VCaP (cell line): ENCODE measurements around the gene MAPKAPK3.
A peak's percentile ranks its signal among the peaks of the same experiment; 100 is the strongest.

Experiments
- H3K27ac ChIP-seq: fragments of 450-650 bp; 2 replicates; pipeline ENCODE4 v1.5.1; 2017
- TF ChIP-seq, protein P1 (sequence below): fragments of 450-650 bp; conservative IDR thresholded peaks from 2 replicates; pipeline ENCODE4 v1.5.1; 2017; ENCODE audit warnings: mild to moderate bottlenecking, moderate library complexity

MAPKAPK3 gene

DNA sequence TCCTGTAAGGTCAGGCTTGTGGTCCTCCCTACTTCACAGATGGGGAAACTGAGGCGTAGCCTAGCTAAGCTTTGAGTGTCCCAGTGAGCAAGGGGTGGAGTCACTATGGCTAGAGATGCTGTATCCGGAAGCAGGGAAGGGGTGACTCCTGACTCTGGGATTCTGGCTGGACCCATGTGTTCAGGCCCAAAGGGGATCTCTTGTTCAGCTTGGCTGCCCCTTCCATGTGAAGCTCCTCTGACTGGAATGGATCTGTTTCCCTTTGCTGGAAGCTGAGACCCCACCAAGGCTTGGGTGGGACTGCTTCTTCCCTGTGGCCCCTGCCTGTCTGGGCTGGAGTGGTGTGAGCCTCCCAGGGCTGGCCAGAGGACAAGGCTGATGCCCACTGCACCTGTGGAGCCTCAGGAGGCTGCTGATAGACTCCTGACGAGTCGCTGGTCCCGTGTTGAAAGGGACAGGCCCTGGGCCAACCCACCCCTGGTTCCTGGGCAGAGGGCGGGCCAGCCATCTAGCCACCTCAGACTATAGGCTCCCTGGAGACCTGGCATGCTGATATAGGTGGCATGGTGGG, 1.0 kb downstream of the MAPKAPK3 start:
- peak overlapping the region; percentile 96 for H3K27ac ChIP-seq
- TF ChIP-seq, protein P1, sequence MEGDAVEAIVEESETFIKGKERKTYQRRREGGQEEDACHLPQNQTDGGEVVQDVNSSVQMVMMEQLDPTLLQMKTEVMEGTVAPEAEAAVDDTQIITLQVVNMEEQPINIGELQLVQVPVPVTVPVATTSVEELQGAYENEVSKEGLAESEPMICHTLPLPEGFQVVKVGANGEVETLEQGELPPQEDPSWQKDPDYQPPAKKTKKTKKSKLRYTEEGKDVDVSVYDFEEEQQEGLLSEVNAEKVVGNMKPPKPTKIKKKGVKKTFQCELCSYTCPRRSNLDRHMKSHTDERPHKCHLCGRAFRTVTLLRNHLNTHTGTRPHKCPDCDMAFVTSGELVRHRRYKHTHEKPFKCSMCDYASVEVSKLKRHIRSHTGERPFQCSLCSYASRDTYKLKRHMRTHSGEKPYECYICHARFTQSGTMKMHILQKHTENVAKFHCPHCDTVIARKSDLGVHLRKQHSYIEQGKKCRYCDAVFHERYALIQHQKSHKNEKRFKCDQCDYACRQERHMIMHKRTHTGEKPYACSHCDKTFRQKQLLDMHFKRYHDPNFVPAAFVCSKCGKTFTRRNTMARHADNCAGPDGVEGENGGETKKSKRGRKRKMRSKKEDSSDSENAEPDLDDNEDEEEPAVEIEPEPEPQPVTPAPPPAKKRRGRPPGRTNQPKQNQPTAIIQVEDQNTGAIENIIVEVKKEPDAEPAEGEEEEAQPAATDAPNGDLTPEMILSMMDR, result no peak

DNA sequence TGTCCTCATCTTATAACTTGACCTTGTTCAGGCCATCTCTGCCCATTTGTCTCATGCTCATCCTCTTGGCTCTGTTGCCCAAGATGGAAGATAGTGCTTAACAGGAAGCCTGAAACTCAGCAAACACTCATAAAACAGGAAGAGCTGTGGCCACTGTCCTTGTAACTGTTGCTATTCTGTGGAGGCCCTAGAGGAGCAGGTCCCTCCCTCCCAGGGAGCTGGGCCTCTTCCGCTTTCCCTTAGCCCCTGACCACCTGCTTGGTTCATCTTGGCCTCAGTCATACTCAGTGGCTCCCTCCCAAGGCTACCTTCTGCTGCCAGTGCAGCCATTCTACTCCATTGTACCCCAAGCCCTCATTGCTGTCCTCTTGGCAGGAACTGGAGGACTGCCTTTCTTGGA, 3.5 kb downstream of the MAPKAPK3 start:
- H3K27ac ChIP-seq, result peak overlapping the region; percentile 96
- TF ChIP-seq, protein P1, result no peak

DNA sequence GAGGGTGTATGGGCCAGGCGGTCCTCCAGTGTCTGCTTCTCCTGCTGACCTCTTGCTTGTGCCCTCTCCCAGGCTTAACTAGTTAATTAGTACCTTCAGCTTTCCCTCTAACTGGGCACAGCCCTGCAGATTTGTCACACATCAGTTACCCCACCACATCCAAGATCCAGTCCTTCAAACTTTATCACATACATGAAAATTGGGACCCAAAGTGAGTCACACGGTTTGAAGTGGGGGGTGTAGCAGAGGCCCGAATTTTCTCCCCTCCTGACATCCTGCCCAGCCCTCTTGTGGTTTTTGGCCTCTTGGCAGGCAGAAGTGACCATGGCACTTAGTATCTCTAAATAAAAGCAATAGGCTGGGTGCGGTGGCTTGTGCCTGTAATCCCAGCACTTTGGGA, 3.9 kb downstream of the MAPKAPK3 start:
- H3K27ac ChIP-seq, result peak overlapping the region; percentile 96
- TF ChIP-seq, protein P1, result no peak

DNA sequence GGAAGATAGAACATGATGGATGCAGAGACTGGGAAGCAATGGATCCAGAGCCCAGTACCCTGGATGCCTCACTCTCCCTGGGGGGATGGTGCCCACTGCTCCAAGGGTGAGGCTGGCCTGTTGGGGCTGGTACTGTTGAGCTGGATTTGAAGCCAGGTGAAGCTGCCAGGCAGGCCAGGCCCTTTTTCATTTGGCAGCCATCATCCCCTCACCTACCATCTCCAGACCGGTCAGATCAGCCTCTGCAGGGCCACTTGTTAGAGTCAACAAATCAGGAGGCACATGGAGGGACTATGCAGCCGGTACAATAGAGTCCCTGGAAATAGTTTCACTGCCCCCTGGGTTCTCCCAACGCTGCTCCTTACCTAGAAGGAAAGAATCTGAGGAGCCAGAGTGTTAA, 5.9 kb downstream of the MAPKAPK3 start:
- TF ChIP-seq, protein P1, result no peak
- peak overlapping the region; percentile 42; the same call in 1 of the 2 replicates for H3K27ac ChIP-seq

DNA sequence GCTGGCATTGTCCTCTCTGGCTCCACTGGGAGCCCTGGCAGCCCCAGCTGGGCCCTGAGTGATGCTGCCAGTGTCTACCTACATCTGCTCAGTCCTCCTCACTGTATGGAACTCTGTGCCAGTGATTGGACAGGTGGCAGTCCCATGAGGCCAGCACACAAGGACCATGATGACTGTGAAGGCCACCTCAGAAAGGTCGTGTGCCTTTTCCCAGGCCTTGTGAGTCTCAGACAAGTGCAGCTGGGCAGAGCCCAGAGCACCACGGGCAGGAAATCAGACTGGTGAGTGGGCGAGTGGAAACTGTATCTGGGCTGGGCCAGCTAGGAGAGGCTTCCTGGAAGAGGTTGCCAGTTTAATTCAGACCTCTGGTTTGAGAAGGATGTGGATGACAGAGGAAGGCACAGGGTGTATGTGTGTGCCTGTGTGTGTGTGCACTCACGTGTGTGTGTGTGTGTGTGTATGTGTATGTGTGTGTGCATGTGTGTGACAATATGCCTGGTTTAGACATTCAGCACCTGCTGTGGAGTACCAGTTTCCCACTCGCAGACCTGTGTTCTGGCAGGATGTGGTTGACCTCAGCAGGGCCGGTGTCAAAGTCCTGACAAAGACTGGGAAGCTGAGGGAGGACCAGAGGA, 7.0 kb downstream of the MAPKAPK3 start:
- TF ChIP-seq, protein P1, result no peak
- no peak overlapping the region; the same call in 1 of the 2 replicates for H3K27ac ChIP-seq

DNA sequence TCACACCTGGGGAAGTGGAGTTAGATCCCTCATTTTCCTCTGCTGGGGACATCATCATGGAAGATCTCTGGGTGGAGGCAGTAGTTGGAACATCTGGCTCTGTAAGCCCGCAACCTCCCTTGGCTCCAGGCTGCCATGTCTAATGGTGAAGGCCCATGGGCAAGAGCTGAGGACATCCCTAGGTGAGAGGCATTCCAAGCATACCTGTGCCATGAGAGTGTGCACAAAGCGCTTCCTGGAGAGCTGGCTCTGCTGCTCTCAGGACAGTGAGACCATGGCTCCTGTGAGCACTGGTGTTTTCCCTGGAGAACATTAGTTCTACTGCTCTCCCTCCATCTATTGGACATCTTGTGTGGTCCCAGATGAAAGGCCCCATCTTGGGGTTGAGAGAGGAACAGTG, 7.7 kb downstream of the MAPKAPK3 start:
- TF ChIP-seq, protein P1, result no peak
- no peak overlapping the region; the same call in 1 of the 2 replicates for H3K27ac ChIP-seq

DNA sequence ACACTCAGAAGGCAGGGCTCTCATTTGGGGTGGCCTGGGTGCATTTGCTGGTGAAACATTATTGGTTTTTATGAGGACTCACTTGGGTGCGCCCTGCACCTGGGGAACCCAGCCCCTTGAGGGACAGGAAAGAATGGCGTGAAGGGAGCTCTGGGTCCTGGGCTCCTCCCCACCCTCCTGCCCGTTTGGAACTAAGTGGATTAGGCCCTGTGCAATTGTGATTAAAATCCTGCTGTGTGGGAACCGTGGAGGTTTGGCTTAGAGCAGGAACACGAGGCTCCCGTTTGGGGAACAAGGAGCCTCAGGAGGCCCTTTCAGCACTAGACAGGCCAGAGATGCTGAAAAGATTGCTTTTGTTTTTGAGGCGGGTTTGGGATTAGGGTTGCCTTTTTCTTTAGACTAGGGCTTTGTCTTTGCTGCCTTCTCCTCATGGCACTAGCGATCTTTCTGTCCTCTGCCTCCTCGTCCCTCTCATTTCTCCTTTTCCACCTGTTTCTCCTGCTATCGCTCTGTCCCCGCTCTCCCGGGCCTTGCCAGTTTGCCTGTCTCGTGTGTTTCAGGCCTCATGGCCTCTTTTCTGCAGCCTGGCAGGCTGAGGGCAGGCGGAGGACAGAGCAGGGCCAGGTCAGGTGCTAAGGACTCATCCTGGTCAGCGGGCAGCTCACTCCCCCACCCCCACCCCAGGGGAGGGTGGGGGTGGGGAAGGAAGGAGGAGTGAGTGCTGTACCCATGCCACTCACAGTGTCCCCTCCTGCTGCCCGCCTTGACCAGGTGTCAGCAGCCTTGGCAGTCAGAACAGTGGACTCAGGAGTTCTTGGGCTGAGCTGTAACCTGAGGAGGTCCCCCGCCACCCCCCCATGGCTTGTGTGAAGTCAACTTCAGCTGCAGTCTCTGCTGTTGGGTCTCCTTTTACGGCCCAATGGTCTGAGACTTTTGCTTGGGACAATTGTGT, 8.6 kb downstream of the MAPKAPK3 start:
- no peak overlapping the region for H3K27ac ChIP-seq
- TF ChIP-seq, protein P1, result no peak
